Raji (cell line): ENCODE measurements around the gene ALDOC.

Experiments
- POLR2A ChIP-seq: IDR thresholded peaks from 2 replicates; pipeline ENCODE4 v1.6.1; 2011; ENCODE audit warnings: low read depth, low read length, control low read depth; ENCODE audit not compliant: insufficient read depth

The ALDOC gene

DNA sequence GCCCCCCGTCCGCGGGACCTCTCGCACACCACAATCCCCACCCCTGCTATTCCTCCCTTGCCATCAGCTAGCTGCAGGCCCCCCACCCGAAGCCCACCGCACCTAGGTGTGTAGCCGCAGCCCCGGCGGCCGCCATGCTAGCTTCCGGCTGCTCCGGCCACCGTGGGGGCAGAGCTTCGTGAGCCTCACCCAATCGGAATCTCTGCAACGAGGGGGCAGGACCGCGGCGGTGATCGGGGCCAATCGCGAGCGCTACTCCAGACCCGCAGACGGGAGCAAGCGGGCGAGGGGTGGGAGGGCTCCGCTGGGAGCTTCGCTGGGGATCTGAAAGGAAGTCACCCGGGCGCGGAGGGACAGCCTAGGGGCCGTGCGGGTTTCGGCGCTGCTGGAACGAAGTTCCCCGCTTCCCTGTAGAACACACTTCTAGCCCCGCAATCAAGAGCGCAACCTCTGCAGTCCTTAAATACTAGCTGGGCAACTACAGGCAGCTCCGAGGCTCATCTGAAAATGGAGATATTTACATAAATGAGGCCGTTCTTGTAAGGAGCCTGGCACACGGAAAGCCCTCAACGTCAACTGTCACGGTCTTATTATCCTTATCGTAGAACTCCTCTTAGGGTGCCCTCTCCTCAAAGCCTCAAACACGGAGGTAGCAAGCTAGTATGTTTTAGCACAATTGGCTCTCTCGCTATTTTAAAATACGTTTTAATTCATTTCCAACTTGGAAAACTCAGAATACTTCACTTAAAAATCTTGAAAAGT is 5.2 kb downstream of the ALDOC start, which contains the start of gene PIGS:
PIGS (minus strand) TSS at position 164 of the 762 bp plus-strand sequence; CDS start at position 136, 28 bp downstream.
- TF ChIP-seq POLR2A = peak; percentile 84

DNA sequence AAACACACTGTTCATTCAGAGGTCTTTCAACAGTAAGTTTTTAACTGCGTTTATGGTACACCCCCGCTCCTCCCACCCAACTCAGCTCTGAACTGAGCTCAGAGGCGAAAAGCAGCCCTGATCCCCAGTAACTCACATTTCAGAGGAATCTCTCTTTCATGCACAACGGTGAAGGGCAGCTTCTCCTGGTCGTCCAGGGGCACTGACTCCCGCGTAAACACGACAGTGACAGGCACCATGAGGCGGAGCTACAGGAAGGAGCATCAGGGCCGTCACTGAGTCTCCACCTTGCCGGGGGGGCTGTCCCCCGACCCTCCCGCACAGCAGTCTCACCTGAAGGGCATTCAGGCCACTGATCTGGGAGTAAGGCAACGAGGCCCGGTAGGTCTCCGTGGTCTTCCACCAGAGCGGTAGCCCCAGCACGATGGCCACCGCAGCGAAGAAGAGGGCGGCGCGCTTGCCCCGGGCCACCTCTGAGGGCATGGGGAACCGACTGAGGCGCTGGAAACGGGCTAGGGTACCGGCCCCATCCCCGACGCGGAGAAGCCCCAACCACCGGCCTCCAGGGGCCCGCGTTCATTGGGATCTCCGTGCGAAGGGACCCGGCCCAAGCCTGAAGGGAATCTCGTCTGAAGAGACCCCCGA is 5.9 kb downstream of the ALDOC start:
- no peak for TF ChIP-seq POLR2A

DNA sequence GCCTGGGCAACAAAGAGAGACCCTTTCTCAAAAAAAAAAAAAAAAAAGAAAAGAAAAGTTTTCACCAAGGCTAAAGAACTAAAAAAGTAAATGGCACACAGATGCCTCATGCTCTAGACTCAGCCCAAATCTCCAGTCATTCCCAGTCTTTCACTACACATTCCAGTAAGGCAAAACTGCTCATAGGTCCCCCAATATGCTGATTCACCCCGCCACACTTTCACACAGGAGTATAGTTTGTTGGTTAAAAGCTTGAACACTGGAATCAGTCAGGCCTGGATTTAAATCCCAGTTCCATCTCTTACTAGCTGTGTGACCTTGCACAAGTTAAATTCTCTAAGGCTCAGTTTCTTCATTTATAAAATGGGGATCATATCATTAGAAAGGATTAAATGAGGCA is 7.2 kb downstream of the ALDOC start:
- no peak for TF ChIP-seq POLR2A

- TF ChIP-seq POLR2A = no peak
Measured at GRCh38 chr17:28567604-28568003, 9.1 kb downstream of the ALDOC start.

GRCh38 chr17:28563475-28563874 is 13.2 kb downstream of the ALDOC start:
- no peak for TF ChIP-seq POLR2A

DNA sequence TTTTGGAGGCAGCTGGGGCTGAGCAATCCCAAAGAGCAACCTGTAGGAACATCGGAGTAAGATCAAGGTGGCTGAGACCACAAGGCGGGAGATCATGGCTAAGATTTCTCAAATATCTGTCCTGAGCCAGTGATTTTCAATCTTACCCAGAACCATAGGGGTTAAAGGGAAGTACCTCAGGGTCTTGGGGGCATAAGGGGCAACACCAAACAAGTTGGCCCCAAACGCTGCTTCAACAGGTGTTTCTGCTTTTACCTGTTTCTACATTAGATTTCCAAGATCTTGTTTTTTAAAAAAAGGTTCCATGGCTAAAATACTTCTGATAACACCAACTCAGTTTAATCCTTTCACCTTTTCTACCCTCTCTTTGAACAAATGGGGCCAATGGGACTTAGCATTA is 21.7 kb downstream of the ALDOC start:
- no peak for TF ChIP-seq POLR2A

- no peak for TF ChIP-seq POLR2A
Measured at GRCh38 chr17:28554565-28554964, 22.1 kb downstream of the ALDOC start.

DNA sequence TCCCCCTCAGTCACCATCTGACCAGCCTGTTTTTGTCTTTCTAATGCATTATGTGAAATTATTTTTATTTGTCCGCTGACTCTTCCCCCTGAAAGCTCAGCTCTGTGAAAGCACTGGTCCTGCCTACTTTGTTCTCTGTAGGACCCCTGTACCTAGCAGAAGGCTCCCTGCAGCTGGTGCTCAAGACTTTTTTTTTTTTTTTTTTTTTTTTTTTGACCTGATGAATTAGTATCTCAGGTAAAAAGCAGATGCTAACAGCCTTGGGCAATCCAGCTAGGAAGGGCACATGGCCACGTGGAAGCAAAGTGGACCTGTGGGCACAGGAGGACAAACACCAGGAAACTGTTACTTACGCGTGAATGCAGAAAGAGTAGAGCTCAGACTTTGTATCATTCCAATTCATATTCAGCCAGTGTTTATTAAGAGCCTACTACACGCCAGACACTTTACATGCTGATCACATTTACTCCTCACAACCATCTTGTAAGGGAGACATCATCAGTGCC is 23.6 kb downstream of the ALDOC start:
- no peak for TF ChIP-seq POLR2A

DNA sequence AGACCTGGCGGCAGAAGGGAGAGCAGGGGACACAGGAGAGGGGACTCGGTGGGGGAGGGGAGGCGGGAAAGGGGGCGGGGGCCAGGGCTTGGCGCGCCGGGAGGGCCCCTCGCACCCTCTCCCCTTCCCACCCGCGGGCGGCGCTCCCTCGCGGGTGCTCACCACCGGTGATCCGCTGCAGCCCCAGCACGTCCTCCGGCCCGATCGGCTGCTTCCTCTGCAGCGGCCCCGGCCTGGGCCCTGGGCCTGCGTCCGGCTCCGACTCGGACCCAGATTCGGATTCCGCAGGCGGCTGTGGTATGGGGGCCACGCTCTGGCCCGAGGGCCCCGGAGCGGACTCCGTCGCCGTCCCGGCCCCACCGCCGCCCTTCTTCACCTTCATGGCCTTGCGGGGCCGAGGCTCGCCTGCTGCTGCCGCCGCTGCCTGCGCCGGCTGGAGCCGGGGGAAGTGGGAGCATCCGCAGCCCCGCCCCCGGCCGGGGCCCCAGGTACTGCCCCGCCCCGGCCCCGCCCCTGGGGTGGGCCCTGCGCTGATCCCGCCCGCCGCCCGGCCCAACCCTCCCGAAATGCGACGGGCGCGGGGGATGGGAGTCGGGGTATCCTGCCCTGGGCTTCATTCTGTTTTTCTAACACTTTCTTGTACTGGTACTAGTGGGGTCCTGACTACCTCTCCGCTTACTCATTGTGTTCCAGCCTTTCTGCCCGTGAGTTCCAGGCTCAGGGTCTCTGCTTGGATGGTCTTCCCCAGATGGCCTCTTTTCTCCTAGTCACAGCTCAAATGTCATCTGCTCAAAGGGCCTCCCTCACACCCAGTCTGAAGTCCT is 24.3 kb downstream of the ALDOC start, which contains the start of gene UNC119:
UNC119 (minus strand) TSS at position 449 of the 824 bp plus-strand sequence; CDS start at position 382, 67 bp downstream.
- TF ChIP-seq POLR2A = peak; percentile 83

- no peak for TF ChIP-seq POLR2A
Measured at GRCh38 chr17:28551421-28552175, 25.1 kb downstream of the ALDOC start.

DNA sequence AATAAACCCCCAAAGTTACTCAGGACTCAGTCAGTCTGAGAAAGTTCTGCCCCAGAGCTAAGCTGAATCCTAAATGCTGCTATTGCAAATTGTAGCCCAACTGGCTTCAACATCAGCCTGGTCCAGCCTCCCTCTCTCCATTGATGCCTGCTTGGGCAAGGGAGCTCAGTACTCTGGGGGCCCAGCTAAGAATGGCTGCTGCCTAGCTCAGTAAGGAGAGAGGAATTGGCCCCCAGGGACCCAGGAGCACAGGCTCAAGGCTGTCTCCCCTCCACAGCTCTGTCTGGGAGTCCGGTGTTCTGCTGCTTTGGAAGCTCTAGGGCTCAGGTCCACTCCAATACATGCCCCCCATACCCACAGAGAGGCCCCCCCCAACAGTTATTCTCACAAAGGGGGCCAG is 25.8 kb downstream of the ALDOC start:
- no peak for TF ChIP-seq POLR2A

GRCh38 chr17:28549236-28550132 is 27.2 kb downstream of the ALDOC start:
- 0 out of 2 replicates have a peak, but pooled peaks have one; percentile 22 for TF ChIP-seq POLR2A

- TF ChIP-seq POLR2A = no peak
Measured at GRCh38 chr17:28548417-28549130, 28.1 kb downstream of the ALDOC start.
